ENCODE data around the gene JMJD8.

JMJD8 gene, protein sequence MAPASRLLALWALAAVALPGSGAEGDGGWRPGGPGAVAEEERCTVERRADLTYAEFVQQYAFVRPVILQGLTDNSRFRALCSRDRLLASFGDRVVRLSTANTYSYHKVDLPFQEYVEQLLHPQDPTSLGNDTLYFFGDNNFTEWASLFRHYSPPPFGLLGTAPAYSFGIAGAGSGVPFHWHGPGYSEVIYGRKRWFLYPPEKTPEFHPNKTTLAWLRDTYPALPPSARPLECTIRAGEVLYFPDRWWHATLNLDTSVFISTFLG

DNA sequence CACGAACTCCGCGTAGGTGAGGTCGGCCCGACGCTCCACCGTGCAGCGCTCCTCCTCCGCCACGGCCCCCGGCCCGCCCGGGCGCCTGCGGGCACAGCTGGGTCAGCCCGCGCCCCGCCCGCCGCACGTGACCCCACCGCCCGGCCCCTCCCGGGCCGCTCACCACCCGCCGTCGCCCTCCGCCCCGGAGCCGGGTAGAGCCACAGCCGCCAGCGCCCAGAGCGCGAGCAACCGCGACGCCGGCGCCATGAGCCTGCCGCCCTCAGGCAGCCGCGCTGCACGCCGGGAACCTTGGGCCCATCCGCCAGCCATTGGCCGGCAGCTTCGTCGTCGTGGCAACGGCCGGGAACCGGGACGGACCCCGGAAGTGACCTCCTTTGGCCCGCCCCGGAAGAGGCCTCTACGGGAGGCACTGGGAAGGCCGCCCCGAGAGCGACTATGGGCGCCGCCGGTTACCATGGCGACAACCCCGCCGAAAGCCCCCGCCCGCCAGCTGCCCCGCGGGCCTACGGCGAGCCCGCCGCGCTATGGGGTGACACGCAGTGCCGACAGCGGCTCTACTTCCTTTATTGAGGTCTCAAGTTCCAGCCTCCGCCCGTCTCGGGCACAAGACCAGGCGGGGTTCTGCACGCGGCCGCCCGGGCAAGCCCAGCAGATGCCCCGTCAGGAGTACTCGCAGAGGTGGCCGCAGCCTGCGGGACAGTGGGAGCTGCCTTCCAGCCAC, at the start of gene JMJD8:
Gene JMJD8, minus strand, starts transcription at position 264 of the 724 bp plus-strand sequence. Its CDS starts 15 bp downstream, at position 249.
- peak; percentile 89 for DNase-seq

DNA sequence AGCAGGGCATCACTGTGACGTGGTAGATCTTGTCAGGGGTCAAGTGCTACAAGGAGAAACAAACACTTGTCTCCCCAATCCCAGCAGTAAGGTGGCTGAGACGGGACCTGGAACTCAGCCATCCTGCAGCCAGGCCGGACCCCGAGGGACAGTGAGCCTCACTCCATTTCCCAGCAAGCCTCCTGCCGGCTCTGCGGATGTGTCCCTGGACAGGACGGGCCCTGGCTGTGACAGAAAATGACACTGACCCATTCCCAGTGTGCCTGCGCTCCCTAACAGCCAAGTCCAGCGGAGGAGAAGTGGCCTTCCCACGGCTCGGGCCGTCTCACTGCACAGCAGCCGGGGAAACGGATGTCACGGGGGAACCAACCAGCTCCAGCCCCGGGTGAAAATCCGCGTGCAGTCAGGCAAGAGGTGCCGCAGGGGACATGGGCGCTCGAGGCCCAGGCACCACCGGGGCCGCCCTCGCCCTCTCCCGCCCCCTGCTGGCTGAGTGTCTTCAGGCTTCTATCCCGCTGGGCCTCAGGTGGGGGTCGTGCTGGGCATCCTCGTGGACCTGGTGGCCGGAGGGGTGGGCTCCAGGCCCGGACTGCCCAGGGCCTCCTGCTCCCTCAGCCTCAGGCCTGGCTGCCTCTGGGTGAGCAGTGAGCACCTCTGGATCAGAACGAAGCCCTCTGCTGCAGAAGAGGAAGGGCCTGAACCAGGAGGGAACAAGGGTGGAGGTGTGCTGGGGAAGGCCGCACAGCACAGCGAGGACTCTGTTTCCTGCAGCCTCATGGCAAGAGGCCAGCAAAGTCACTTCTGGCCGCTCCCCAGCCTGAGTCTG, 49.5 kb upstream of the JMJD8 start:
- no peak for DNase-seq

DNA sequence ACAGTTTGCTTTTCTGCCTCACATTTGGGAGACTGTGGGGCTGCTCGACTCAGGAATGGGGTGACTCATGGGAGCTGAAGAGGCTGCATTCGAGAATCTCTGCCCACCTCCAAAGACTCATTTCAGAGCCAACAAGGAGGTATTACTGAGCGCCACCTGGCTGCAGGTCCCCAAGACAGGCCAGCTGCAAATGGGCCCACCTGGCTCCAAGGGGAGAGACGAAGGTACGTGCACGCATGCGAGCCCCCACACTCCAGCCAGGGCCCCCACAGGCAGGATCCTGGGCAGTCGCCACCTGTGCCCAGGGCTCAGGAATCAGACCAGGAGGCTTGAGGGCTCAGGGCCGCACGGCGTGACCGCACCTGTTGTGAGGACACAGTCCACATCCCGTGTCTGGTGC, 48.8 kb upstream of the JMJD8 start:
- DNase-seq = no peak

DNA sequence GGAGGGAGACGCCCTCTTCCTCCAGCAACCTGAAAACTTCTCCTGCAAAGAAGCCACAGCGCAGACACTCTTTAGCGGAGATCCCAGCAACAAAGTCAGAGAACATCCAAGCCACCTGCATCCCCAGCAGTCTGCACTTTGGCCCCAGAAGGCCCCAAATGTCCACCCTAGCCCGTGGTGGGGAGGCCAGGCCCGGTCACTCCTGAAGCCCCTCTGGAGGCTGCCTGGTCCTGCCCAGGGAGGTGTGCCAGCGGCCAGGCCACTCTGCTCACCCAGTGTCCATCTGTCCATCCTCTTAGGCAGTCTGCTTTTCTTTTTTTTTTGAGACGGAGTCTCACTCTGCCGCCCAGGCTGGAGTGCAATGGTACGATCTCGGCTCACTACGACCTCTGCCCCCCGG, 48.2 kb upstream of the JMJD8 start:
- no peak for DNase-seq

DNA sequence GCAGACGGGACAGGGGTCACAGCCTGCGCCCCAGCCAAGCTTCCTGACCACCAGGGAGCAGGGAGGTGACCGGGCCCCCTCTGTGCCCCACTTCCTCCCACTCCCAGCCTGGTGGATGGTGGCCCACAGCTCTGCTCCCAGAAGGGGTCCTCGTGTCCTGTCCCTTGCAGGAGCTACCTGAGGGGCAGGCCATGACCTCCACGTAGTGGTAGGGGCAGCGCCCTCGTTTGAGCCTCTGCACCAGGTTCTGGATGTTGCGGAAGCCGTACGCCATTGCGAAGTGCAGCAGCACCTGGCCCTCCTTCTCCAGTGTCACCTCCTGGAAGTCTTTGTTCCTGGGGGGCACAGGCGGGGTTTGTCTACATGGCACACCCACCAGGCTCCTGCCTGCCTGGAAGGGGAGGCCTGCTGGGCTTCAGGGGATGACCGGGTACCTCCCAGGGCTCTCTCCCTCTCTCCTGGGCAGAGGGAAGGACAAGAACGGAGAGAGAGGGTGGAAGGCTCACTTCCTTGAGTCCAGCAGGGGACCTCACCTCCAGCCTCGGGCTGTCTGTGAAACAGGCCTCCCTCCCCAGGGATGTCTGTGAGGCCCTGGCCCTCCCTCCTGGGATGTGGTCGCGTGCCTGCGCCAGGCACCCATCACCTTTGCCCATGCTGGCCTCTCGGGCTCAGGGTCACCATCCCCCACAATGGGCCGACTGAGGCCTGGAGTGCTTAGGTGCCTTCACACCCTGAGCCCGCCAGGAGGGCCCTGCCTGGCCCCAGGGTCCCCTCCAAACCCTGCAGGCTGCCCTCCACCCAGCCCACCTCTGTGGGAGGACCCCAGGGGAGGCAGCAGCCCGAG, 46.8 kb upstream of the JMJD8 start:
- no peak for DNase-seq

DNA sequence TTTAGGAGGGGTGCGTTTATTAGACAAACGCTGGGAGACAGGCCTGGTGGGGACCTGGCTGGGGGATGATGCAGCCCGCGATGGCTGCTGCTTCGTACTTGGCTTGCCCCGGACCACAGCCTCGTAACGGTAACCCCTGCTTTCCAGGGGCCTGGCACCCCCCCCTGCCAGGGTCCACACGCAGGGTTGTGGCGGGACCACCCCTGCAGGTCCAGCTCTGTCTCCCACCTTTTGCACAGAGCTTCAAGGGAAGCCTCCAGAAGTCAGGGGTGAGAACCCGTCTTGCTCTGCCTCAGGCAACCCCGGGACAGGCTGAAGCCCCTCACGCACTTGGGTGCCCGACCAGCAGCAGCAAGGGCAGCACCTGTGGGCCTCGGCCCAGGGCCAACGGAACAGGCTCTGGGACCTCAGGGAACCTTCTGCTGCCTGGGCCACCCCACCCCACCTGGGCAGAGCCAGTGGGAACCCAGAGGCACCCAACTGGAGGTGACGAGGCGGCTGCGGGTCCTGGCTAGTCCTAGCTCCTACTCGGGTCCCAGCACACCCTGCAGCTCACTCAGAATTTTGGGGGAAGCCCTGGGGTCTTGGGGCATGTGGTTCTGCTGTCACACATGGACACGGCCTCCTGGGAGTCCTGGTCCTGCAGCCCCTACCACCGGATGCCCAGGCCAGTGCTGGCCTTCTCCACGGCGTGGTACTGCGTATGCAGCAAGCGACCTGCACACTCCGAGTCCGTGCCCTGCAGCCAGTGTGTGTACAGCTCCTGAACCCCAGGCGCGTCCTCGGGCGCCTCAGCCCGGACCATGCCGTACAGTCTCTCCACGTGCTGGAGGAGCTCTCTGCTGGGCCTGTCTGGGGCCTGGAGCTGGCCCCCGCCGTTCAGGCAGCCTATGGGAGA, 45.9 kb upstream of the JMJD8 start:
- DNase-seq = no peak

DNA sequence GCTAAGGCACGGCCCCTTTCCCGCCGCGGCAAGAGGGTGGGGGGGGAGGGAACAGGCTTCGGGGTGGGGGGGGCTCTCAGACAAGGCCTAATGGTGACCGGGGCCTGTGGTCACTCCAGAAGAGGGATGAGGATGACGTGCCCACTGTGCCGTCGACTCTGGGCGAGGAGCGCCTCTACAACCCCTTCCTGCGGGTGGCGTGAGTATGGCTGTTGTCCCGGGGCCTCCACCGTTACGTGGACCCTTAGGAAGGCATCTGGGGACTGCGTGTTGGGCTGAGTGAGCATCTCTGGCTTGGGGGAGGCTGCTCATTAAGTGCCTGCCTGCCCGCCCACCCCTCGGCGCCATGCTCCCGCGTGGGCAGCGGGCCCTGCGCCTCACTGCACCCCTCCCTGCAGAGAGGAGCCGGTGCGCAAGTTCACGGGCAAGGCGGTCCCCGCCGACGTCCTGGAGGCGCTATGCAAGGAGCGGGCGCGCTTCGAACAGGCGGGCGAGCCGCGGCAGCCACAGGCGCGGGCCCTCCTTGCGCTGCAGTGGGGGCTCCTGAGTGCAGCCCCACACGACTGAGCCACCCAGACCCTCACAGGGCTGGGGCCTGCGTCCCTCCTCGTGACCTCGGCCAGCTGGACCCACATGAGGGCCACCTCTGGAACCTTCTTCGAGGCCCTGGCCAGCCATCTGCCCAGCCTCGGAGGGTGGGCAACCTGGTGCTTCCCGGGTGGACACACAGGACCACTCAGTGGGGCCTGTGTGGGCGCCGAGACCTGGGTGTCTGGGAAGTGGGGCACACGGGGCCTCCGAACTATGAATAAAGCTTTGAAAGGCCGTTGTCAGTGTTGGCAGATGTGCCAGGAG, 45.0 kb upstream of the JMJD8 start:
- DNase-seq = no peak

DNA sequence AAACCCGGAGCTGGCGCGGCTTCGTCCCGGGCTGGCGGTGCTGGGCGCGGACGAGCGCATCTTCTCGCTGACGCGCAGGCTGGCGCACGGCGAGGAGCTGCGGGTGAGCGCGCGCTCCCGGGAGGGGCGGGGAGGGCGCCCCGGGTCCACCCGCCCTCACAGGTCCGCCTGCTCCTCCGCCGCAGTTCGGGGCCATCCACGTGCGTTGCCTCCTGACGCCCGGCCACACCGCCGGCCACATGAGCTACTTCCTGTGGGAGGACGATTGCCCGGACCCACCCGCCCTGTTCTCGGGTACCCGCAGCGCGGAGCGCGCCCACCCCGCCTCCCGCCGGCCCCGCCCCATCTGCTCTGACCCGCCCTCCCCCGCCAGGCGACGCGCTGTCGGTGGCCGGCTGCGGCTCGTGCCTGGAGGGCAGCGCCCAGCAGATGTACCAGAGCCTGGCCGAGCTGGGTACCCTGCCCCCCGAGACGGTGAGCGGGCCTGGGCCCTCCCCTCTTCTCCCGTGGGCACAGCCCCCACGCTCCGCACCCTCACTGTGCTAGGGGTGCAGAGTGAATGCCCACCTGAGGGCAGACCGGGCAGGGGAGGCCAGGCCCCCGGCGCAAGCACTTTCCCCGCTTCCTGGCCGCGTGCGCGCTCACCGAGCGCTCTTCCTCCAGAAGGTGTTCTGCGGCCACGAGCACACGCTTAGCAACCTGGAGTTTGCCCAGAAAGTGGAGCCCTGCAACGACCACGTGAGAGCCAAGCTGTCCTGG, 44.2 kb upstream of the JMJD8 start:
- DNase-seq = no peak

DNA sequence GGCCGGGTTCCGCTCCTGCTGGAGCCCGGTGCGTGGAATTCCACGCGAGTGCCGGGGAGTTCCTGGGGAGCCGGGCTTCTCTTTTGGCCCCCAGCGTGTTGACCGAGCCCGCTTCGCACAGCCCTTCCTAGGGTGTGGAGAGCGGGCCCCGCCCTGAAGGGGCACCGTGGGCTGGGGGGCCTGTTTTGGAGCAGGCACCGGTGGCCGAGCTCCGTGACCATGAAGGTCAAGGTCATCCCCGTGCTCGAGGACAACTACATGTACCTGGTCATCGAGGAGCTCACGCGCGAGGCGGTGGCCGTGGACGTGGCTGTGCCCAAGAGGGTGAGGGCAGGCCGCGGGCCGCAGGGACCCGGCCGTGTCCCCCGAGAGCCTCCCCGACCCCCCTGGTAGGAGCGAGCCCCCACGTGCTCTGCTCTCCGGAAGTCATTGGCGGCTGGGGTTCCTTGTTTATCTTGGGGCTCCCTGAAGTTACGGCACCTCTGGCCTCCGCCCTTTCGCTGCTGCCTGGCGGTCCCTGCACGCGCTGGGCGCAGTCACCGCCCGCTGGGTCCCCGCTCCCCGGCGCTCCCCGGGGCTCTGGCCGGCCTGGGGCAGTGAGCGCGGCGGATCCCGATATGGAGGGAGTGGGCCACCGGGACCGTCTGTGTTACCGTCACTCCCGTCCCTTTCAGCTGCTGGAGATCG, 43.3 kb upstream of the JMJD8 start:
- DNase-seq = no peak

DNA sequence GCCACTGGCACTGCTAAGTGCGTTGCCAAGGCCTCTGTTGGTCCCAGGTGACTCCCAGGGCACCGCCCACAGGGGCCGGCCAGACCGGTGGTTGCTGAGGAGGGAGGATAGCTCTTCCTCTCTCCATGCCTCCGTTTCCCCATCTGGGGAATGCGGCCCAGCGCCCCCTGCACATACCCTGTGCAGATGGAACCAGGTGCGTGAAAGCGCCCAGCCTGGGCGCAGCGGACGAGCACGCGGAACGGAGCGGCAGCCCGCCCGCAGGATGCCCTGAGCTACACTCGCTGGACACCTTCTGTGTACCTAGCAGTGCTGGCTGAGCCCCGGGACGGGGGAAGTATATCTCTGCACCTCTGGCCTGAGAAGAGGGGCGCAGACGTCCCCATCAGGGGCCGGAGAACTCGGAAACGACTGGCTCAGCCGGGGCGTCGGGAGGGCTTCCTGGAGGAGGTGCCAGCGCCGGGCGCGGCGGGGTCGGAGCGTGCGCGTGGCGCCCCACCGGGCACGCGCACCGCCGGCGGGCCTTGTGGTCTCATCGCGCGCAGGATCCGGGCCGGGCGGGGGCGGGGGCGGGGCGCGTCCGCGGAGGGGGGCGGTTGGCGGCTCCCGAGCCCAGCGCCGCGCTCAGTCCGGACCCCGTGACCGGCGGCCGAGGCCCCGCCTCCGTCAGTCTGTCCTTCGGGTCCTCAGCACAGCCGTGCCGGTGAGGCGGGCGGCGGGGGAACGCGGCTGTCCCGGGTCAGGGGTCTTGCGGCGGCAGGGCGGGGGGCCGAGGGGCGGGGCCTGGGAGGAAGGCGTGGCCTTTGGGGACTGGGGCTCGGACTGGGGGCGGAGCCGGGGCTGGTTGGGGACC, 42.5 kb upstream of the JMJD8 start, which contains the start of the genes CCDC78 and HAGHL:
Gene CCDC78, minus strand, starts transcription at position 6 of the 853 bp plus-strand sequence. CDS start 76 bp downstream, outside the sequence.
Gene HAGHL, plus strand, starts transcription at position 669 of the 853 bp plus-strand sequence. CDS start 404 bp downstream, outside the sequence.
- DNase-seq = no peak

DNA sequence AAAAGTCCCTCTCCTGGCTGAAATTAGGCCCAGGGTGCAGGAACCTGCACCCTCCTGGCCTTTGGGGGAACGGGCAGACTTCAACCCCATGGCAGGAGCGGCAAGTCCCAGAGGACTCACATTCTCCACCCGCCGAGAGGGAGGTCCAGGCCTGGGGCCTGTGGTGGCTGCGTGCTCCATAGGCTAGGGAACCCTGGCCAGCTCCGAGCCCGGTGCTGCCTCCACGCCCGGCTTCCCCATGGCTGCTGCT, 42.0 kb upstream of the JMJD8 start:
- no peak for DNase-seq

DNA sequence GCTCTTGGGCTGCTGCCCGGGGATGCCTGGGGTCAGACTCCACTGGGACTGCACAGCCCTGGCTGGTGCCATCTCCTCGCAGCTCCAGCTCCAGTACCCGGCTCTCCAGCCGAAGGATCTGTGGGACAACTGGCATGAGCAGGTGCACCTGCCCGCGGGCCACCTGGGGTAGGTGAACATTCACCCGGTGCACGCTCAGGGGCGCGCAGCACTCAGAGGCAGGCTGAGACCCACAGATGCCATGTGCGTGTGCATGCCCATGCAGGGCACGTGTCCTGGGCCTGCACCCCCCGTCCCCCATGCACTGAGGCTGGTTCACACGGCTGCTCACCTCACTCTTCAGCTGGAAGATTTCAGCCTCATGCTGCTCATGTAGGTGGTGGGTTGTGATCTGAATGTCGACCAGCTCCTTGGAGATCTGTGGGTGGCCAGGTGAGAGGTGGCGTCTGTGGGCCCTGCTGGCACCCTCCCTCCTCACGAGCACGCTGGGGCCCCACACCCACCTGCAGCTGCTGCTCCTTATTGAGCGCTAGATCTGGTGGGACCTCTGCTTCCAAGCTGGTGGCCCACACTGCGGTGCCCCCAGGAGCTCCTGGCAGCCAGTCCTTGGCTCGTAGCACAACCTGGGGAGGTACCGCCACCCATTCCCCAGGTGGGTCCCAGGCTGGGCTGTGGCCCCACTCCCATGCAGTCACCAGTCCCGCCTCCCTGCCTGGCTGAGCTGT, 41.5 kb upstream of the JMJD8 start:
- no peak for DNase-seq

DNA sequence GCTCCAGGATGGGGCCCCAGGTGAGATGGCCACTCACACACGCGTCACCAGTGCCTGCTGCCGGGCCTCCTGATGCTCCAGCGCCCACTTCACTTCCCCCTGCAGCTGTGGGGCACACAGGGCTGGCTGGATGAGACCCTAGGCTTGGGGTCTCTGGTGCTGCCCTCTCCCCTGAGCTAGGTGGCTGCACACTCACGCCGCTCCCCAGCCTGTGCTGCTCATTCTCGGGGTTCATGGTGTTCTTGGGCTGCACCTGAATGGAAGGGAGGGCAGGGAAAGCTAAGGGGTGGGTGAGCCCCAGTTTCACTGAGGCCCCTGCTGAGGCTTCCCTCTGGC, 40.9 kb upstream of the JMJD8 start:
- DNase-seq = no peak

DNA sequence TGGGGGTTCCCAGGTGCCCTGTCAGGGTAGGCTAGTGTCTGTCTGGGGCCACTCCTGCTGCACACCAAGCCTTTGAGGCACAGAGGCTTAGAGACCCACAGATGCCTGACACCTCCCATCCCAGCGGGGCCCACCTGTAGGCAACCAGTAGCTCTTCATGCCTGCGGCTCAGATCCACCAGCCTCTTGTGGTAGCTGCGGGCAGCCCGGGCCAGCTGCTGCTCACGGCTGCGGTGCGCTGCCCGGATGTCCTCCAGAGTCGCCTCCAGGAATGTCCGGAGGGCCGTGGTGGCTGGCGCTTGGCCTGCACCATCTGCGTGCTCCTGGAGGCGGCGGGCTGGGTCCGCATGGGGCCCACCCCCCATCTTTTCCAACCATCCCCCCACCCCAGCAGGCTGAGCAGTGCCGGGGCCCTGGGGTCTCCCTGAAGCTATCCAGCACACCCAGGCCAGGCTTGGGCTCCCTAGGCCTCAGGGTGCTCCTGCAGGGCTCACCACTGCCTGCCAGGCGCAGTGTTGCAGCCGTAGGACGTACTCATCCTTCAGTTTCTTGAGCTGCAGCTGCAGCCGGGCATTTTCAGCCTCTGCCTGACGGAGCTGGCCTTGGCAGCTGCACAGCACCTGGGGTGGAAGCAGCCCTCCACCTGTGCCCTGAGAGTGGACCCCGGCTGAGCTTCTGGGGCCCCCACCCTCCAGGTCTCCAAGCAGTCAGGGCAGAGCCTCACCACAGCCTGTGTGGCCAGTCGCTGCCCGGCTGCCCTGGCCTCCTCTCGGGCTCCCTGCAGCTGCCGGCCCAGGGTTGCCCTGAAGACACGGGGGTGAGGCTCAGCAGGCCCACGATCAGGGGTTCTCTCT, 40.3 kb upstream of the JMJD8 start:
- no peak for DNase-seq

DNA sequence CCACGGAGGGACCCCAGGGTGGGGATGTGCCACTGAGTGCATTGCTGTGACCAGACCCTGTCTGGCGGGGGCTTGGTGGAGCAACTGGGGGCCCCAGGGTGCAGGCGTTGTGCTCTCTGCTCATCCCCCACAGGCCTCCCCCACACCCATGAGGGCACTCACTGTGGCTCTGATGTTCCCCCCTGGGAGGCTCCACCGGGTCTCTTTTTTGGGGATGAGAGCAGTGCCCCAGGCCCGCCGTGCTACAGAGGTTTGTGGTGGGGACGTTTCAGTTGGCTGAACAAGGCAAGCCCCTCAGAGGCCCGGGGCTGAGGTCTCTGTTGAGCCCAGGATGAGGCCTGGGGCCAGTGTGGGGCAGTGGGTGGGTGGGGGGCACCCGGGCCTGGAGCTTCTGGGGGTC, 39.6 kb upstream of the JMJD8 start:
- no peak for DNase-seq

DNA sequence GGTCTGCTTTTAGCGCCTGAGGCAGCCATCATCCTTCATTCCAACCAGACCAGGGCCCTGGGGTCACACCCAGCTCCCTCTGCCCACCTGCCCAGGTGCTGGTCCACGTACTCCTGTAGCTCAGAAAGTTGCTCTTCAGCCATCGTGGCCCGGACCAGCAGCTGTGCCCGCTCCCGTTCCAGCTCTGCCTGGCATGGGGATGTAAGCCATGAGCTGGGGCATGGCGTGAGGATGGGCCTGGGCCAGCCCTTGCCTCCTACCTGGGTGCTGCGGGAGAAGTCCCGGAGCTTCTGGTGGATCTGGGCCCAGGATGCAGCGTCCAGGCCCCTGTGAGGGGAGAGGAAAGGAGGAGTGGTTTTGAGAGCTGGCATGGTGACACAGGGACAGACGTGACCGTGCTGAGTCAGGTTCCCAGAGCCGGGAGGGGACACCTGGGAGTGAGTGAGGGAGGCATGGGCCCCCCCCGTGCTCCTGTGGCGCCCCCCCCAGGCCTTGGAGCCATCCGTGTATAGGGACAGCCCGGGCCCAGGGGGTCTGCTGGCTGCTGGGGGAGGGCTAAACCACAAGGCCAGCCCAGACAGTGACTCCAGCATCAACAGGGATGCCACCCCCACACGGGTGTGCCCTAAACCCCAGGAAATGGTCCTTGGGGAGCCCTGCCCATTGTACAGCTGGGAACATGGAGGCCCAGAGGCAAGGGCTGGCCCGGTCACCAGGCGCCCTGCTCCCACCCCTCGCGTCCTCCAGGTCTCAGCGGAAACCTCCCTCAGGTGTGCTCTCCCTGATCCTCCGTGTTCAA, 38.9 kb upstream of the JMJD8 start:
- no peak for DNase-seq

Data from NCI-H446 treated with DMSO at 0.1 percent for 48 hours (cell line).